Measurements from ENCODE around the gene ZNF862. TPM values are rescaled to one million over a fixed set of nuclear protein-coding genes. Genes with fewer than 3 reads are reported as not detected.

ZNF862 gene
- polyA plus RNA-seq, 1 of the 3 experiments (the other 2 are of a cell fraction) = 17.3 TPM

- H3K27ac ChIP-seq (ENCODE audit: low read depth in 2 of 2, low read length in 1 of 2) = no peak overlapping the region; a peak in 1 of 4 replicates
- no peak overlapping the region; a peak in 1 of 4 replicates for H3K4me3 ChIP-seq (ENCODE audit: low read depth in 2 of 2, low read length in 1 of 2)
- H3K79me2 ChIP-seq (ENCODE audit: insufficient read depth) = peaks cover 24% of the 10 kb centered on the region
- H3K27me3 ChIP-seq (ENCODE audit: insufficient read depth) = 0 out of 2 replicates have a peak, but pooled peaks cover 22% of the 10 kb centered on the region
- DNase-seq = no peak
- no peak overlapping the region for H3K4me2 ChIP-seq
- H3F3A ChIP-seq (replicated peaks; ENCODE audit: insufficient read depth) = peaks cover 3% of the 10 kb centered on the region
- H2AFZ ChIP-seq (ENCODE audit: low read depth) = peak overlapping the region; percentile 78; the same call in 1 of the 2 replicates
- no peaks in the 10 kb centered on the region for H3K9me2 ChIP-seq
- TF ChIP-seq, protein P1, sequence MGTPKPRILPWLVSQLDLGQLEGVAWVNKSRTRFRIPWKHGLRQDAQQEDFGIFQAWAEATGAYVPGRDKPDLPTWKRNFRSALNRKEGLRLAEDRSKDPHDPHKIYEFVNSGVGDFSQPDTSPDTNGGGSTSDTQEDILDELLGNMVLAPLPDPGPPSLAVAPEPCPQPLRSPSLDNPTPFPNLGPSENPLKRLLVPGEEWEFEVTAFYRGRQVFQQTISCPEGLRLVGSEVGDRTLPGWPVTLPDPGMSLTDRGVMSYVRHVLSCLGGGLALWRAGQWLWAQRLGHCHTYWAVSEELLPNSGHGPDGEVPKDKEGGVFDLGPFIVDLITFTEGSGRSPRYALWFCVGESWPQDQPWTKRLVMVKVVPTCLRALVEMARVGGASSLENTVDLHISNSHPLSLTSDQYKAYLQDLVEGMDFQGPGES (IDR thresholded peaks at IDR 0.05; ENCODE audit: low read depth, low read length) = peak; percentile 20; the same call in 1 of the 2 replicates
- TF ChIP-seq, protein P2, sequence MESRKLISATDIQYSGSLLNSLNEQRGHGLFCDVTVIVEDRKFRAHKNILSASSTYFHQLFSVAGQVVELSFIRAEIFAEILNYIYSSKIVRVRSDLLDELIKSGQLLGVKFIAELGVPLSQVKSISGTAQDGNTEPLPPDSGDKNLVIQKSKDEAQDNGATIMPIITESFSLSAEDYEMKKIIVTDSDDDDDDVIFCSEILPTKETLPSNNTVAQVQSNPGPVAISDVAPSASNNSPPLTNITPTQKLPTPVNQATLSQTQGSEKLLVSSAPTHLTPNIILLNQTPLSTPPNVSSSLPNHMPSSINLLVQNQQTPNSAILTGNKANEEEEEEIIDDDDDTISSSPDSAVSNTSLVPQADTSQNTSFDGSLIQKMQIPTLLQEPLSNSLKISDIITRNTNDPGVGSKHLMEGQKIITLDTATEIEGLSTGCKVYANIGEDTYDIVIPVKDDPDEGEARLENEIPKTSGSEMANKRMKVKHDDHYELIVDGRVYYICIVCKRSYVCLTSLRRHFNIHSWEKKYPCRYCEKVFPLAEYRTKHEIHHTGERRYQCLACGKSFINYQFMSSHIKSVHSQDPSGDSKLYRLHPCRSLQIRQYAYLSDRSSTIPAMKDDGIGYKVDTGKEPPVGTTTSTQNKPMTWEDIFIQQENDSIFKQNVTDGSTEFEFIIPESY (IDR thresholded peaks at IDR 0.05; ENCODE audit: borderline replicate concordance, low read depth) = no peak
- TF ChIP-seq RFX5 (IDR thresholded peaks at IDR 0.05; ENCODE audit: low read length) = peak; percentile 91; the same call in 1 of the 2 replicates
- no peak for TF ChIP-seq TAF1 (IDR thresholded peaks at IDR 0.05; ENCODE audit: borderline replicate concordance, low read depth, low read length)
- TF ChIP-seq RAD21 (IDR thresholded peaks at IDR 0.05; ENCODE audit: low read length) = no peak
- TF ChIP-seq, protein P3, sequence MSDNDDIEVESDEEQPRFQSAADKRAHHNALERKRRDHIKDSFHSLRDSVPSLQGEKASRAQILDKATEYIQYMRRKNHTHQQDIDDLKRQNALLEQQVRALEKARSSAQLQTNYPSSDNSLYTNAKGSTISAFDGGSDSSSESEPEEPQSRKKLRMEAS (IDR thresholded peaks at IDR 0.05; ENCODE audit: low read depth) = no peak
- ChIA-PET CTCF (interaction anchor here (0.6 to 3.1 kb wide), 8 partner anchors 12 to 47 kb away, joined by 3 to 25 read pairs (median 4); no protein-coding TSS in a partner anchor), POLR2A (interaction anchor here (0.6 to 1.4 kb wide), 5 partner anchors 13 to 34 kb away, joined by 3 to 10 read pairs (median 3); no protein-coding TSS in a partner anchor)
- no peaks in the 10 kb centered on the region for H3K9me3 ChIP-seq
- peaks cover 0 to 4% of the 10 kb centered on the region in 2 experiments for H3K36me3 ChIP-seq (replicated peaks in 1 of 2; ENCODE audit: control insufficient read depth in 1 of 2, insufficient read depth in 2 of 2, low read length in 1 of 2)
- peaks cover 0 to 15% of the 10 kb centered on the region in 2 experiments; a peak in 2 of 4 replicates for H3K4me1 ChIP-seq (ENCODE audit: control insufficient read depth in 1 of 2, insufficient read depth in 2 of 2, low read depth in 1 of 2, low read length in 1 of 2)
- H4K20me1 ChIP-seq (ENCODE audit: insufficient read depth) = no peaks in the 10 kb centered on the region
- H3K9ac ChIP-seq = no peak overlapping the region
- 58% methylated on average over 15 of the region's 17 CpGs for WGBS (ENCODE audit: low lambda C conversion rate)
Observed at GRCh38 chr7:149837564-149838223, 481 bp upstream of the ZNF862 start.

DNA sequence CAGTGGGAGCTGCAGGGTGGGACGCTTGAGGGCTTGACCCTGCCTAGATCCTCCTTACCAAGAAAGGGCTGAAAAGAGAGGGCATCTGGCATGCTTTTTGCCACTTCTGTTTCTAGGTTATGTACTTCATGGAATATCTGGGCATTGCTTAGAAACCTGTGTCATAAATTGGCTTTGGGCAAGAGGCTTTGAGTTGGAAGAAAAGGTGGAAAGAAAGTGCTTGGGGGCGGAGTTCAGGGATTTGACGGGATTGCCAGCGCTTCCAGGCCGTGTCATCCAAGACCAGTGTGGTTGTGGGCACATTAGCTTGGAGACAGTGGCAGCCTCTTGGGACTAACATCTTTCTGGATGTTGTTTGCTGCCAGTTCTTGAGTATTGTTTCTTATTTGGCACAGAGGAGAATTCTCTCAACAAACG lies 825 bp downstream of the ZNF862 start:
- peaks cover 0 to 4% of the 10 kb centered on the region in 2 experiments for H3K36me3 ChIP-seq (replicated peaks in 1 of 2; ENCODE audit: control insufficient read depth in 1 of 2, insufficient read depth in 2 of 2, low read length in 1 of 2)
- H3K9me2 ChIP-seq = no peaks in the 10 kb centered on the region
- POLR2A ChIA-PET = interaction anchor here (0.7 to 1.4 kb wide), 4 partner anchors 11 to 214 kb away, joined by 3 to 10 read pairs (median 4); no protein-coding TSS in a partner anchor
- H3K4me1 ChIP-seq (ENCODE audit: control insufficient read depth in 1 of 2, insufficient read depth in 2 of 2, low read depth in 1 of 2, low read length in 1 of 2) = peaks cover 0 to 15% of the 10 kb centered on the region in 2 experiments; a peak in 2 of 4 replicates
- H2AFZ ChIP-seq (ENCODE audit: low read depth) = peak overlapping the region; percentile 65
- CTCF ChIA-PET = interaction anchor here (0.9 to 3.1 kb wide), 13 partner anchors 11 to 377 kb away, joined by 3 to 25 read pairs (median 4); no protein-coding TSS in a partner anchor
- peak overlapping the region; percentile 73 for H3K9ac ChIP-seq
- 0 out of 2 replicates have a peak, but pooled peaks cover 13% of the 10 kb centered on the region for H3K27me3 ChIP-seq (ENCODE audit: insufficient read depth)
- H3K4me3 ChIP-seq (ENCODE audit: low read depth in 2 of 2, low read length in 1 of 2) = peak overlapping the region; percentile 73 to 87
- no peaks in the 10 kb centered on the region for H4K20me1 ChIP-seq (ENCODE audit: insufficient read depth)
- 25% methylated on average over 6 of the region's 6 CpGs for WGBS (ENCODE audit: low lambda C conversion rate)
- peak overlapping the region; percentile 50 to 82 for H3K27ac ChIP-seq (ENCODE audit: low read depth in 2 of 2, low read length in 1 of 2)
- H3K9me3 ChIP-seq = no peaks in the 10 kb centered on the region
- H3K79me2 ChIP-seq (ENCODE audit: insufficient read depth) = peaks cover 24% of the 10 kb centered on the region
- peak; percentile 49 for DNase-seq
- H3K4me2 ChIP-seq = peak overlapping the region; percentile 73
- H3F3A ChIP-seq (replicated peaks; ENCODE audit: insufficient read depth) = peaks cover 3% of the 10 kb centered on the region
- TF ChIP-seq JUND (IDR thresholded peaks at IDR 0.05) = no peak
- no peak for TF ChIP-seq GABPA (IDR thresholded peaks at IDR 0.05; ENCODE audit: low read depth)
- no peak for TF ChIP-seq FOXM1 (IDR thresholded peaks at IDR 0.05; ENCODE audit: low read depth)
- no peak for TF ChIP-seq NRF1 (IDR thresholded peaks at IDR 0.05; ENCODE audit: low read depth, low read length)
- no peak for TF ChIP-seq GATA2 (CRISPR knock-in tag; IDR thresholded peaks at IDR 0.05)
- TF ChIP-seq, protein P2 (IDR thresholded peaks at IDR 0.05; ENCODE audit: borderline replicate concordance, low read depth) = no peak
- no peak for TF ChIP-seq SIN3A (IDR thresholded peaks at IDR 0.05; ENCODE audit: borderline replicate concordance, low read depth, low read length)
- TF ChIP-seq MXI1 (IDR thresholded peaks at IDR 0.05; ENCODE audit: low read depth, low read length) = peak; percentile 30; the same call in 1 of the 2 replicates
- TF ChIP-seq FOSL2 (IDR thresholded peaks at IDR 0.05; ENCODE audit: borderline replicate concordance, low read depth) = no peak
- 0 out of 2 replicates have a peak, but pooled peaks have one; percentile 12 for TF ChIP-seq SMC3 (IDR thresholded peaks at IDR 0.05; ENCODE audit: low read depth, low read length)
